ENCODE data around the gene DNAJC25.

Gene DNAJC25

GRCh38 chr9:111674319-111674718 is 43.2 kb downstream of the DNAJC25 start:
- DNase-seq = no peak

- no peak for DNase-seq
These were observed 45.0 kb downstream of the DNAJC25 start for GRCh38 chr9:111676116-111676515.

- DNase-seq = no peak
These were observed 47.2 kb downstream of the DNAJC25 start for GRCh38 chr9:111678293-111678692.

- DNase-seq = no peak
These were observed 48.1 kb downstream of the DNAJC25 start for GRCh38 chr9:111679199-111679598.

GRCh38 chr9:111683392-111683791 is 52.3 kb downstream of the DNAJC25 start:
- DNase-seq = no peak

- no peak for DNase-seq
These were observed 60.7 kb downstream of the DNAJC25 start for GRCh38 chr9:111691672-111692329.

- no peak for DNase-seq
These were observed 65.7 kb downstream of the DNAJC25 start for GRCh38 chr9:111696796-111697195.

- no peak for DNase-seq
These were observed 69.6 kb downstream of the DNAJC25 start for GRCh38 chr9:111700776-111701175.
